ENCODE results near the gene KDM5A.
"Not testable (repeated sequence)": the region's sequence is repeated elsewhere in the genome, so short reads cannot be mapped to it uniquely, and the experiment has no call there.

The KDM5A gene

DNA sequence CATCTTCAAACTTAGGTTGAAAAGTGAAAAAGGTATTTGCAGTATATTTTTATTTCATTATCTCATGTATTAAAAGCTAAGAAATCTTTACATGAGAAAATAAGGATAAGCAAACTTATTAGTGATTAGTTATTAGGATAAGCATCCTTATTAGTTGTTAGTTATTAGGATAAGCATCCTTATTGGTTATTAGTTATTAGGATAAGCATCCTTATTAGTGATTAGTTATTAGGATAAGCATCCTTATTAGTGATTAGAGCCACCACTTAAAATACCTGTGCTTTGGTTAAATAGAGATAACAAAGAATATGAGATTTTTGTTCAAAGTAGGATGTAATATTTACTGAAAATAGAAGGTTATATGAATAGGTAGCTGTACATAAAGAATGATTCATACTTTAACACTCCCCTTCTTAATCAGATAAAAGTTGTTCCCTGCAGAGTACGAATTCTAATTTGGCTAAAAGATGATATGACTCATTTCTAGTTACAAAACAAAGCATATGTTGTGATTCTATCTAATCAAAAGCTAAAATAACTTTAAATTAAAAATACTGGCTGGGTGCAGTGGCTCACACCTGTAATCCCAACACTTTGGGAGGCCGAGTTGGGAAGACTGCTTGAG, 56.4 kb downstream of the KDM5A start:
- no peak for DNase-seq

- no peak for DNase-seq
These were observed 57.8 kb downstream of the KDM5A start for GRCh38 chr12:331287-331686.

- DNase-seq: no peak
These were observed 63.2 kb downstream of the KDM5A start for GRCh38 chr12:325906-326305.

DNA sequence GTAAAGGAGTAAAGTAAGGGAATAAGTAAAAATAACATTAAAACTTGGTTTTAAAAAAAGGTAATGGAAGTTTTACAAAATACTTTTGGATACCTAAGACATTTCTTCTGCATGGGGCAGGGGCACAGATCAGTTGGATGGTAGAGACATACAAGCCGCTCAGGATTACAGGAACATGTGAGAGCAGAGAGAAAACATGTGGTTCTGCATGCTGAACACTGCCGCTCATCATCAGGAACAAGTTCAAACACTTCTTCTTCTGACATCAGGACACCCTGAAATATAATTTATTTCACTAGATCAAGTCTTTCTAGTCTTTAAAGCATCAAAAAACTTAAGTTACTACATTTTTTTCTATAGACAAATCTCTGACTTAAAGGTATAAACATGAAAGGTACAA, 65.6 kb downstream of the KDM5A start:
- no peak for DNase-seq

DNA sequence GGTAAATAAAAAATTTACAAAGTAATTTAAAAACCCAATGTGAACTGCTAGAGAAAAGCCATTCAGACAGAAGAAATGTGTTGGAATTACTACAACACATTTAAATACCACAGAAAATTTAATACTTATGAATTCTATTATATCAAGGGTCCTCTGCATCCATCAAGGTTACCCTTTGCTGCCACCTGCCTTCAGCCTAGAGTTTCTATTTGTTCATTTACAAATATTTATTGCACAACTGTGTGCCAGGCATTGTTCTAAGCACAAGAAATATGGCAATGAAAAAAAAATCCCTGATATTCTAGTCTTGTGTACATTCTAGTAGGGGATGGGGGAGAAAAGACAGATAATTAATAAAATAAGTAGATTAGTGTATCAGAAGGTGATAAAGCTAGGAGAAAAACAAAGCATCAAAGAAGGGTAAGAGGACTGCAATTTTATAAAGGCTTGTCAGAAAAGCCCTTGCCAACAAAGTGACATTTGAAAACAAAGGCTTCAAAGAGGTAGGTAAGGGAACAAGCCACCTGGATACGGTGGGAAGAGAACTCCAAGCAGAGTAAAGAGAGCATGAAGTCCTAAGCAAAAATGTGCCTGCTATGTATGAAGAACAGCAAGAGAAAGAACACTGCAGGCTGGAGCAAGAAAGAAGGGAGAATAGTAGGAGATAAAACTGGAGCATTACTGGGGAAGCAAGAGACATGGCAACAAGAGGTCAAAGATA, 67.4 kb downstream of the KDM5A start:
- peak; percentile 9 for DNase-seq

DNA sequence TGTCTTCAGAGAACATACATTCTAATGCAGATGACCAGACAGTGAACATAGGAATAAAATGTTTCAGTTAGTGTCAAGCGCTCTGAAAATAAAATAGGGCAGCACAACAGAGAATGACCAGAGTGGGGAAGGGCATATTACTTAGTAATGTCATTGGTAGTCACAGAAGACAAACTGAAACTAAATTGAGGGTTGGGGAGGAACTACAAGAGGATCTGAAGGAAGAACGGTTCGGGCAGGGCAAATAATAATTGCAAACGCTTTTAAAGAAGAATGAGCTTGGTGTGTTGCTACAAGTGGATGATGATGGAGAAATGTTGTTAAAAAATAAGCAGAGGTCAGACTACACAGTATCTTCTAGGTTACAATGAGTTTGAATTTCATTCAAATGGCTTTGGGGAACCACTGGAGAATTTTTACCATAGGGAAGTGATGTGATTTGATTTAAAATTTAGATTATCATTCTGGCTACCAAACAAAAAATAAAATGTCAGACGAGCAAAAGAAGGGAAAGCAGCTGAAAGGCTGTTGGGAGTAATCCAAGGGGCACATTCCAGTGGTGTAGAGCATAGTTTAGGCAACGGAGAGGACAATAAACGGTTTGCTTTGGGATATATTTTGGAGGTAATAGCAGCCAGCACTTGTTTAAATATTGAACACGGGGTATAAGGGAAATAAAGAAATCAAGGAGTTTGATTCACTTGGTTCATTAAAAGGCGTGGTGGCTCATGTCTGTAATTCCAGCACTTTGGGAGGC, 70.2 kb downstream of the KDM5A start:
- DNase-seq: no peak

DNA sequence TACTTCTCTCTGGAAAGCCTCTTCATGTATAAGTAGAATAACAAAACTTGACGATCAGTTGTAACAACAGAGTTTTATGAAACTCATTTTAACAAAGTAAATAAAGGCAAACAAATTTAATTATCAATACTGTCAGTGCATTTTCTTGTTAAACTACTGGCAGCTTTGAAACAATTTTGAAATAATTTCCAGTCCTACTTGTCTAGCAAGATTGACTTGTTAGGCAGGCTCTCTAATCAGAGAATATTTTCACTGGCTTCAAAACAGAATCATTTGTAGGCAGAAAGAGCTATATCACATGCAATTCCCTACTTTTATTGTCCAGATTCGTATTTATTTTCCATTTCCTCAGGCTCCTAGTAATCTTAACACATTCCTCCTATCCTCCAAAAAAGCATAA, 80.6 kb downstream of the KDM5A start:
- no peak for DNase-seq

- no peak for DNase-seq
These were observed 81.7 kb downstream of the KDM5A start for GRCh38 chr12:307406-307805.

GRCh38 chr12:304805-305204, 84.3 kb downstream of the KDM5A start:
- no peak for DNase-seq

DNA sequence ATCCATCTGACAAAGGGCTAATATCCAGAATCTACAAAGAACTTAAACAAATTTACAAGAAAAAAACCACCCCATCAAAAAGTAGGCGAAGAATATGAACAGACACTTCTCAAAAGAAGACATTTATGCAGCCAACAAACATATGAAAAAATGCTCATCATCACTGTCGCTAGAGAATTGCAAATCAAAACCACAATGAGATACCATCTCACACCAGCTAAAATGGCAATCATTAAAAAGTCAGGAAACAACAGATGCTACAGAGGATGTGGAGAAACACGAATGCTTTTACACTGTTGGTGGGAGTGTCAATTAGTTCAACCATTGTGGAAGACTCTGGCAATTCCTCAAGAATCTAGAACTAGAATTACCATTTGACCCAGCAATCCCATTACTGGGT, 86.4 kb downstream of the KDM5A start:
- DNase-seq: not testable (repeated sequence)

DNA sequence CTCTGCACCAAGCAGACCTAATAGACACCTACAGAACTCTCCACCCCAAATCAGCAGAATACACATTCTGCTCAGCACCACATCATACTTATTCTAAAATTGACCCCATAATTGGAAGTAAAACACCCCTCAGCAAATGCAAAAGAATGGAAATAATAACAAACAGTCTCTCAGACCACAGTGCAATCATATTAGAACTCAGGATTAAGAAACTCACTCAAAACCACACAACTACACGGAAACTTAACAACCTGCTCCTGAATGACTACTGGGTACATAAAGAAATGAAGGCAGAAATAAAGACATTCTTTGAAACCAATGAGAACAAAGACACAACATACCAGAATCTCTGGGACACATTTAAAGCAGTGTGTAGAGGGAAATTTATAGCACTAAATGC, 89.0 kb downstream of the KDM5A start:
- not testable (repeated sequence) for DNase-seq

GRCh38 chr12:299511-299910, 89.6 kb downstream of the KDM5A start:
- DNase-seq: not testable (repeated sequence)

DNA sequence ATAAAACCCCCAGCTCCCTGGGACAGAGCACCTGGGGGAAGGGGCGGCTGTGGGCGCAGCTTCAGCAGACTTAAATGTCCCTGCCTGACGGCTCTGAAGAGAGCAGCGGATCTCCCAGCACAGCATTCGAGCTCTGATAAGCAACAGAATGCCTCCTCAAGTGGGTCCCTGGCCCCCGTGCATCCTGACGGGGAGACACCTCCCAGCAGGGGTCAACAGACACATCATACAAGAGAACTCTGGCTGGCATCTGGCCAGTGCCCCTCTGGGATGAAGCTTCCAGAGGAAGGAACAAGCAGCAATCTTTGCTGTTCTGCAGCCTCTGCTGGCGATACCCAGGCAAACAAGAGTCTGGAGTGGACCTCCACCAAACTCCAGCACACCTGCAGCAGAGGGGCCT, 91.1 kb downstream of the KDM5A start:
- DNase-seq: not testable (repeated sequence)

DNA sequence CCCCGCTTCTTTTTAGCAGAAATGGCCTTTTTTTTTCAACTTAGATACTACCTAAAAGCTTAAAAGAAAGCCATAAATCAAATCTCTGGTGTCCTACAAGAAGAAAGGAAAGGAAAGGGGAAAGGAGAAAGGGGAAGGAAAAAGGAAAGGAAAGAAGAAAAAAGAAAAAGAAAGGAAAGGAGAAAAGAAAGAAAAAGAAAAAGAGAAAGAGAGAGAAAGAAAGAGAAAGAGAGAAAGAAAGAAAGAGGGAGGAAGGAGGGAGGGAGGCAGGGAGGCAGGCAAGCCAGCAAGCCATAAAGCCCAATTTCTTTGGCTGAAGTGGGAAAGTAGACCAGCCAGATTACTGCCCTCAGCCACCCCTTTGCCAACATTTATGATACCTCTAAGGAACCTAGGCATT, 94.0 kb downstream of the KDM5A start:
- no peak for DNase-seq

DNA sequence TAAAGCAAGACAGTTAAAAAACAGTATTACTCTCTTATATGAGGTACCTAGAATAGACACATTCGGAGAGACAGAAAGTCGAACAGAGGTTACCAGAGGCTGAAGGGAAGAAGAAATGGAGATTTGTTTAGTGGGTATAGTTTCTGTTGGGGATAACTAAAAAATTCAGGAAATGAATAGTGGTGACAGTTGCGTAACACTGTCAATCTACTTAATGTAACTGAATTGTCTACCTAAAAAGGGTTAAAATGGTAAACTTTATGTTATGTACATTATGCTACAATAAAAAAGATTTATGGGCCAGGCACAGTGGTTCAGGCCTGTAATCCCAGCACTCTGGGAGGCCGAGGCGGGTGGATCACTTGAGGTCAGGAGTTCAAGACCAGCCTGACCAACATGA, 95.9 kb downstream of the KDM5A start:
- no peak for DNase-seq

DNA sequence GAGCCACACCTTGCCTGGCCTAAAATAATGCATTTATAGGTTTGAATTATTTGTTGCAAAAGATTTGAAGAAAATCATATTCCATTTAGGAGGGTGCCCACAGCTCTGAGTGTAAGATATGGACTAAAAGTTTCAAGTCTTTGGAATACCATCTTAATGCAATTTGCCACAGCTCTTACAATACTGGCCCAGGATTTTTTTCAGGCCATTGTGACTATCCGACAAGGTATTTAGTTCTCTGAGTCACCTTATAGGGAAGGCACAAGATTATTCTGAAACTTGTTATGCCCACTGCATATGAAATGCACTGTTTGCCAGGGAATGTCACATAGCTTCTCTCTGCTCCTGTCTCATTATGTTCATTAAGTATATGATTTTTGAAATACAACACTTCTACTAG, 96.9 kb downstream of the KDM5A start:
- DNase-seq: no peak

DNA sequence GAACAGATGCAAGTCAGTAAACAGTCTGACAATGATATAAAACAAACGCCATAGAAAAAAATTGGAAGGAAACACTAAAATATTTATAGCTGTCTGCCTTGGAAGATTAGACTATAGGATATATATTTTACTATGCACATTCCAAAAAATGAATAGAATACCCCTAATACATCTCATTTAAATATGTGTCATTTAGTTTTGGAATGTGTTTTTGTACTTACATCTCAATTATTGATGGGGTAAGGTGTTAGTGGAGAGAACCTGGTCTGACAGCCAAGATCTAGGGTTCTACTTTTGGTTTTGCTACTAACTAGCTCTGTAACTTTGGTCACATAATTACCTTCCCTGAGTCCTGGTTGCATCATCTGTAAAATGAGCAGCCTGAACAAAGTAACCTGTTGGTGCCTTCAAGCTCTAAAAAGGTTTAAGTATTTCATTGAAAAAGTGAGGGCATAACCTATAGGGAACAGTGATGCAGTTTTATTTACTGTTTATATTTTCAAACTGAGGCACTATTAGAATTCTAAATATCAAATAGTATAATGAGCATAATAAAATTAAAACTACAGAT, 97.9 kb downstream of the KDM5A start:
- no peak for DNase-seq

DNA sequence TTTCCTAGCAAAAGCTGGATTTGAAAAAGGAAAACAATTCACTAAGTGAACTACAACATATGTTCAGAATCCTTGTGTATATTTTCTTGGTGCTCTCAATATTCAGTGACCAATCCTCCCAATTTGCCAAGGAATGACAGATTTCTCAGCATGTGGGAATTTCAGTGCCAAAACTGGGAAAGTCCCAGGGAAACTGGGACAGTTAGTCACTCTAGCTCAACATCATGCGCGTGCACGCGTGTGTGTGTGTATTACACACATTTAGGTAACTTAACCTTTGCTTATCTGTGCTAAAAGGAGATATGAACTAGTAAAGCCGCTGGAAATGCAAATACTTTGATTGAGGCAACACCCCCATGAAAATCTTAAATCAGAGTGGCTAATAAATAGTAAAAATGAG, 100.4 kb downstream of the KDM5A start:
- DNase-seq: peak; percentile 4

- DNase-seq: no peak
These were observed 102.4 kb downstream of the KDM5A start for GRCh38 chr12:286531-287300.

DNA sequence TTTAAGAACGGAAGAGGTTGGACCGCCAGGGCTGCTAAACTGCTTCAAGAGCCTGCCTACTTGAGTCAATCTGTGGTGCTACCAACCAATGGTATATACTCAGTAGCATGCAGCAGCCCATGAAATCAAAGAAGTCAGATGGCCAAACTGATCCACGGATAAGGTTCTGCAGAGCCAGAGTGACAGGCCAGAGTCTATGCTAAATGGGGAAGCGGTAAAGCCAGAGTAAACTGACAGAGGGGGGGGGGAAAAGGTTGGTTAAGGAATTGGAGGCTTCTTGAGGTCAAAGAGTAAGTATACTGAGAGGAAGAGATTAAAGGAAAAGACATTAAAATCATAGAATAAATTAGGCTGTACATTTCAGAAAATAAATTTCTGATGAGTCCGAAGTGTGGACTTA, 111.1 kb downstream of the KDM5A start:
- no peak for DNase-seq

GRCh38 chr12:275812-276211, 113.3 kb downstream of the KDM5A start:
- DNase-seq: no peak

DNA sequence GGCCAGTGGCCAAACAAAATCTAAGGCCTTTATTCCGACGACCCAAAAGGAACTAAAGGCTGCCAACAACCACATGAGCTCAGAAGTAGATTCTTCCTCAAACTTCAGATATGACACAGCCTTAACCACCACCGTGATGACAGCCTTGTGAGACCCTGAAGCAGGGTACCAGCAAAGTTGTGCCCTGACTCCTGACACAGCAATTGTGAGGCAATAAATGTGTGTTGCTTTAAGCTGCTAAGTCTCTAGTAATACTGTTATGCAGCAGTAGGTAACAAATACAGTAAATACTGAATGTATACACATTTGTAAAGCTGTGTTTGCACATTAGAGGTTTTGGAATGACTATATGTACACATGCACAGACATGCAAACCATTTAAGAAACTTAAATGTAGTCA, 115.7 kb downstream of the KDM5A start:
- no peak for DNase-seq

- no peak for DNase-seq
These were observed 116.2 kb downstream of the KDM5A start for GRCh38 chr12:272942-273341.

Data from midbrain (tissue), 1 donor.